ENCODE results near the gene NLGN3.

Gene NLGN3

DNA sequence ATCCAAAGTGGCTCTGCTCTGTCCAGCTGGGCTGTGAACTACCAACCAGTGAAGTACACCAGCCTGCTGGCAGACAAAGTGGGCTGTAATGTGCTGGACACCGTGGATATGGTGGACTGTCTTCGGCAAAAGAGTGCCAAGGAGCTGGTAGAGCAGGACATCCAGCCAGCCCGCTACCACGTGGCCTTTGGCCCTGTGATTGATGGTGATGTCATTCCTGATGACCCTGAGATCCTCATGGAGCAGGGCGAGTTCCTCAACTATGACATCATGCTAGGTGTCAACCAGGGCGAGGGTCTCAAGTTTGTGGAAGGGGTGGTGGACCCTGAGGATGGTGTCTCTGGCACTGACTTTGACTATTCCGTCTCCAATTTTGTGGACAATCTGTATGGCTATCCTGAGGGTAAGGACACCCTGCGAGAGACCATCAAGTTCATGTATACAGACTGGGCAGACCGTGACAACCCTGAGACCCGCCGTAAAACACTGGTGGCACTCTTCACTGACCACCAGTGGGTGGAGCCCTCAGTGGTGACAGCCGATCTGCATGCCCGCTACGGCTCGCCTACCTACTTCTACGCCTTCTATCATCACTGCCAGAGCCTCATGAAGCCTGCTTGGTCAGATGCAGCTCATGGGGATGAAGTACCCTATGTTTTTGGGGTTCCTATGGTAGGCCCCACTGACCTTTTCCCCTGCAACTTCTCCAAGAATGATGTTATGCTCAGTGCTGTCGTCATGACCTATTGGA, 22.6 kb downstream of the NLGN3 start:
- no peak for DNase-seq (ENCODE audit: low read depth)
- no peak for TF ChIP-seq CTCF (IDR thresholded peaks at IDR 0.05; ENCODE audit: control insufficient read depth, insufficient read depth, low read depth, low read length, missing control alignments)

GRCh38 chrX:71168134-71168533, 23.5 kb downstream of the NLGN3 start:
- no peak for DNase-seq (ENCODE audit: low read depth)
- H3K4me3 ChIP-seq (ENCODE audit: control insufficient read depth, low read depth, low read length), result no peak overlapping the region
- no peak for TF ChIP-seq CTCF (IDR thresholded peaks at IDR 0.05; ENCODE audit: control insufficient read depth, insufficient read depth, low read depth, low read length, missing control alignments)

More for the DNA sequence above, 22.6 kb downstream of the NLGN3 start:
- H3K4me3 ChIP-seq (ENCODE audit: control insufficient read depth, low read depth, low read length), result no peak overlapping the region

GRCh38 chrX:71169586-71169985, 24.9 kb downstream of the NLGN3 start:
- no peak overlapping the region for H3K4me3 ChIP-seq (ENCODE audit: control insufficient read depth, low read depth, low read length)
- TF ChIP-seq CTCF (IDR thresholded peaks at IDR 0.05; ENCODE audit: control insufficient read depth, insufficient read depth, low read depth, low read length, missing control alignments), result no peak
- no peak for DNase-seq (ENCODE audit: low read depth)

- no peak for DNase-seq (ENCODE audit: low read depth)
- H3K4me3 ChIP-seq (ENCODE audit: control insufficient read depth, low read depth, low read length), result no peak overlapping the region
- TF ChIP-seq CTCF (IDR thresholded peaks at IDR 0.05; ENCODE audit: control insufficient read depth, insufficient read depth, low read depth, low read length, missing control alignments), result no peak
Measured at GRCh38 chrX:71170660-71171059, 26.0 kb downstream of the NLGN3 start.

GRCh38 chrX:71171110-71171801, 26.6 kb downstream of the NLGN3 start:
- no peak for DNase-seq (ENCODE audit: low read depth)
- no peak overlapping the region for H3K4me3 ChIP-seq (ENCODE audit: control insufficient read depth, low read depth, low read length)
- TF ChIP-seq CTCF (IDR thresholded peaks at IDR 0.05; ENCODE audit: control insufficient read depth, insufficient read depth, low read depth, low read length, missing control alignments), result no peak

DNA sequence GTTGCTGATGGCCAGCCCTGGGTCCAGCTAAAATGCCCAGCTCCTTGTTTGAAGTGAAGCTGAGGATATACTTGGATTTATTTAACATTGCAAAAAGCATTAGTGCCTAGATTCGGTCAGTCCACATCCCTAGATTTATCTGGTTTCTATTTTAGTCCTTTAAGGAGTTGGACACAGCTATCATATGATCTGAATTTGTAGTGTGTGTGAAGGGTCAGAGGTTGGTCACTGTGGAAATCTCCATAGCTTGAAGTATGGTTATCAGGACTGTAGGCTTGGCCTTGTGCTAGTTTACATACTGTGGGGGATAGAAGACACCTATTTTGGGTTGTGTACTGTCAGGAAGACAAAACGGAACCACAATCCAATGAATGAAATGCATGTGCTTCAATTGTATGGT, 28.8 kb downstream of the NLGN3 start:
- H3K4me3 ChIP-seq (ENCODE audit: control insufficient read depth, low read depth, low read length), result no peak overlapping the region
- no peak for TF ChIP-seq CTCF (IDR thresholded peaks at IDR 0.05; ENCODE audit: control insufficient read depth, insufficient read depth, low read depth, low read length, missing control alignments)
- DNase-seq (ENCODE audit: low read depth), result no peak

Data from AG09309 (cell line).